IPS-11a (cell line): ENCODE results near the gene LRRC8A.
"Not testable (repeated sequence)": the region's sequence is repeated elsewhere in the genome, so short reads cannot be mapped to it uniquely, and the experiment has no call there.

Experiments used
- H3K4me3 ChIP-seq: one replicate; pipeline ENCODE4 v1.5.1; 2013; ENCODE audit warnings: low read depth, low read length, control low read depth

LRRC8A gene

GRCh38 chr9:128863647-128864046 lies 18.3 kb upstream of the LRRC8A start:
- no peak overlapping the region for H3K4me3 ChIP-seq

DNA sequence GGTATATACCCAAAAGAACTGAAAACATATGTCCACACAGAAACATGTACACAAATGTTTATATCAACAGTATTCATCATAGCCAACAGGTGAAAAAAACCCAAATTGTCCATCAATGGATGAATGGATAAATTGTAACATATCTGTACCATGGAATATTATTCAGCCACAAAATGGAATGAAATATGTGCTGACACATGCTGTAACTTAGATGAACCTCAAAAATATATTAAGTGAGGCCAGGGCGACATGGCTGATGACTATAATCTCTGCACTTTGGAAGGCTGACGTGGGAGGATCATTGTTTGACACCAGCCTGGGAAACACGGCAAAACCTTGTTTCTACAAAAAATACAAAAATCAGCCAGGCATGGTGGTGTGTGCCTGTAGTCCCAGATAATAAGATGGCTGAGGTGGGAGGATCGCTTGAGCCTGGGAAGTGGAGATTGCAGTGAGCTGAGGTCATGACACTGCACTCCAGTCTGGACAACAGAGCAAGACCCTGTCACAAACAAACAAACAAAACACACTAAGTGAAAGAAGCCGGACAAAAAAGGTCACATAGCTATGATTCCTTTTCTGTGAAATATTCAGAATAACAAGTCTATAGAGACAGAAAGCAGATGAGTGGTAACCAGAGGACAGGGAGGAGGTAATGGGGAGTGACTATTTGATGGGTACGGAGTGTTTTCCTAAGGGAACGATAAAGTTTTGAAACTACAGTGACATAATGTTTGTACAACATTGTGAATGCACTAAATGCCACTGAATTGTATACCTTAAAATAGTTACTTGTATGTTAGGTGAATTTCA lies 11.6 kb upstream of the LRRC8A start:
- no peak overlapping the region for H3K4me3 ChIP-seq

DNA sequence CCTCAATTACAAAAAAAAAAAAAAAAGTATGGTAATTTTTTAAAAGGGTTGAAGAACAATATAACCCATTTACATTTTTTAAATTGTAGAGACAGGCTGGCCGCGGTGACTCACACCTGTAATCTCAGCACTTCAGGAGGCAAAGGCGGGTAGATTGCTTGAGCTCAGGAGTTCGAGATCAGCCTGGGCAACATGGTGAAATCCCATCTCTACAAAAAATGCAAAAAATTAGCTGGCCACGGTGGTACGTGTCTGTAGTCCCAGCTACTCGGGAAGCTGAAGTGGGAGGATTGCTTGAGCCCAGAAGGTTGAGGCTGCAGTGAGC lies 11.0 kb upstream of the LRRC8A start:
- H3K4me3 ChIP-seq = not testable (repeated sequence)

GRCh38 chr9:128877852-128878251 lies 4.1 kb upstream of the LRRC8A start:
- no peak overlapping the region for H3K4me3 ChIP-seq

DNA sequence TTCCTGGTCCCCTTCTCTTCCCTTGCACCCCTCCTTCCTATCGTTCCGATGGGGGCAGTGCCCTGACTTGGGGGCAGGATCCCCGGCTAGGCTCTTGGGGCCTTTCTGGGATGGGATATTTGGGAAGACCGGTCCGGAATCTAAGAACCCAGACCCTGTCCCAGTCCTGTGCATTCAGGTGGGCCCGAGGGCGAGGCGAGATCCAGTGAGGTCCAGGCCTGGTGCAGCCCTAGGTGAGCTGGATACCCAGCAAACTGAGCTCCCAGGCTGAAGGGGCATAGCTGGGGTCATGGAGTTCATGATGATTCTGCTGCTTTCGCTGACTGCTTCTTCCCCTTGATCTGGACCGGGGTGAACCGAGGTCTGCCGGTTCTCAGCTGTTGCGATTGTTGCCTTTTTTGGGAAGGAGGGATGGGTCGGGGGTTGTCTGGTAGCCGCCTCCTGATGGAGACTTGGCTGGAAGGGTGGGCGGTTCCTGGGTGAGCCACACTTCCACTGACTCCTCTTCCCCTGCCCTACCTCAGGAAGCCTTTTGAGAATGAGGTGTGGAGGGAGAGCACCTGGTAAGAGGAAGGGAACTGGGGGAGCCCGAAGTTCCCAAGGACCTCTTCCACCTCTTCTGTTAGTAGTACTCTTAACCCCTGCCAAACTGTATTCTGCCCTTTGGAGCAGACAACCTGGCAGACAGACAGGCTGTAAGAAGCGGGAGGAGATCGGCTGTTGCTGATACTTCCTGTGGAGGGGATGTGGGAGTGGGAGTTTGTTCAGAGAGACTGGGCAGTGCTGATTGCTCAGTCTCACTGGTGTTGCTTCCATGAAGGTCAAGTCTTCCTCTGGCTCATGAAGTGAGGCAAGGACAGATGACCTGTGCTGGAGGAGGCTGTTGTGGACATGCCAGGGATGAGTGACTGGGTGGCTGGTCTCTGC lies 1.0 kb downstream of the LRRC8A start:
- peak overlapping the region; percentile 87 for H3K4me3 ChIP-seq

DNA sequence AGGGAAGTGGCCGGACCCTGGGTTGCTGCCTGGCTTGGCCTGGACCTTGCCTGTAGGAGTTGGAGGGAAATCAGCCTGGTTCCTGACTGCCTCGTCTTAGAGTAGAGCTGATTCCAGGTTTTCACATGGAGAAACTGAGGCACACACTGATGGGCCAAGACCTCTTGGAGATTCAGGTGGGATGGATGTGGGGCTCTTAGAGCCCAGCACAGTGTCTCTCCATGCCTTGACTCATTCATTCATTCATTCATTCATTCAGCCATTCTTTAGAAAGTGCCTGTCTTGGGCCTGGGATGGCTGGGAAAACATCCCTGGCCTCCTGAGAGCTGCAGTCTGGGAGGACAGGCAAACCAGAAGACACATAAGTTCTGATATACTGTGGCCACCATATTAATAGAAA lies 2.2 kb downstream of the LRRC8A start:
- no peak overlapping the region for H3K4me3 ChIP-seq

DNA sequence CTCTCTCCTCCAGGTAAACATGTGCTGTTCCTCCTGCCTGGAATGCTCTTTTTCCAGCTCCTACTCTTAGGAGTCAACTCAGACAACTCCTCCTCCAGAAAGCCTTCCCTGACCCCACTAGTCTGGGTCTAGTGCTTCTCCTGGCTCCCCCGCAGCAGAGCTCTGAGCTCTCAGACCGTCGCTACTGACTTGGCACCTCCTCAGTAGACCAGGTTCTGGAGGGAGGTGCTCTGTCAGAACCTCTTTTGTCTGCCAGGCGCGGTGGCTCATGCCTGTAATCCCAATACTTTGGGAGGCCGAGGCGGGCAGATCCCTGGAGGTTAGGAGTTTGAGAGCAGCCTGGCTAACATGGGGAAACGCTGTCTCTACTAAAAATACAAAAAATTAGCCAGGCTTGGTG lies 3.4 kb downstream of the LRRC8A start:
- no peak overlapping the region for H3K4me3 ChIP-seq

DNA sequence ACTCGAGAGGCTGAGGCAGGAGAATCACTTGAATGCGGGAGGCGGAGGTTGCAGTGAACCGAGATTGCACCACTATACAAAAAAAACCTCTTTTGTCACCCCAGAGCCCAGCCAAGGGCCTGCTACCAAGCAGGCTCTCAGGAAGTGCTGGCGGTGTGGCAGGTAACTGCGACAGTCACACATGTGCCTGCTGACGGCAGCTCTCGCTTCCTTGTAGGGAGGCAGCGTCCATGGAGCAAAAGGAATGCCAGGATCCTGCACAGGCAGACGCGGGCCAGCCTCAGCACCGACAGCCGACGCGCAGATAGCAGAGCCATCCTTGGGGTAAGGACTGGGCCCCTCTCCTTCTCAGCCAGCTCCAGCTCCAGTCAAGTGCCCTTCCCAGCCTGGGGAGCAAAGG lies 3.9 kb downstream of the LRRC8A start:
- H3K4me3 ChIP-seq = no peak overlapping the region

- no peak overlapping the region for H3K4me3 ChIP-seq
Observed at GRCh38 chr9:128886211-128886891, 4.4 kb downstream of the LRRC8A start.

GRCh38 chr9:128887049-128887448 lies 5.1 kb downstream of the LRRC8A start:
- no peak overlapping the region for H3K4me3 ChIP-seq

GRCh38 chr9:128887914-128888350 lies 6.0 kb downstream of the LRRC8A start:
- no peak overlapping the region for H3K4me3 ChIP-seq

GRCh38 chr9:128891321-128892220 lies 9.6 kb downstream of the LRRC8A start:
- no peak overlapping the region for H3K4me3 ChIP-seq

- H3K4me3 ChIP-seq = no peak overlapping the region
Observed at GRCh38 chr9:128892221-128892921, 10.4 kb downstream of the LRRC8A start.

- H3K4me3 ChIP-seq = no peak overlapping the region
Observed at GRCh38 chr9:128893354-128893753, 11.4 kb downstream of the LRRC8A start.

GRCh38 chr9:128894764-128895163 lies 12.8 kb downstream of the LRRC8A start:
- H3K4me3 ChIP-seq = no peak overlapping the region

DNA sequence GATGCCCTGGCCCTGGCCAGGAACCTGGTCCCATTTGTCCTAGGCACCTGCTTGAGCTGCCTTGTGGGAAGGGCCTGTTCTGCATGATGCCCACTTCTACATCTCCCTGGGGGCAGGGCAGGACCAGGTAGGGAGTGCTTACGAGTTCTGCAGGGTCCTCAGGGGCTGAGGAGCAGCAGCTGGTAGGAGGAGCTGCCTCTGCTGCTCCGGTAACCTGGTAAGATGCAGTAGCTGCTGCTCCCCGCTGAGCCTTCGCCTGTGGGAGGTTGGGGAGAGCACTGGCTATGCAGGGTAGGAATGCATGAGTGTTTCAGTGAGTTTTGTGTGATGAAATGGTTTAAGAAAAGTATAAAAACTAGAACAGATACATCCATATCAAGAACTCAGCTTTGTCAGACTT lies 13.6 kb downstream of the LRRC8A start:
- H3K4me3 ChIP-seq = no peak overlapping the region

DNA sequence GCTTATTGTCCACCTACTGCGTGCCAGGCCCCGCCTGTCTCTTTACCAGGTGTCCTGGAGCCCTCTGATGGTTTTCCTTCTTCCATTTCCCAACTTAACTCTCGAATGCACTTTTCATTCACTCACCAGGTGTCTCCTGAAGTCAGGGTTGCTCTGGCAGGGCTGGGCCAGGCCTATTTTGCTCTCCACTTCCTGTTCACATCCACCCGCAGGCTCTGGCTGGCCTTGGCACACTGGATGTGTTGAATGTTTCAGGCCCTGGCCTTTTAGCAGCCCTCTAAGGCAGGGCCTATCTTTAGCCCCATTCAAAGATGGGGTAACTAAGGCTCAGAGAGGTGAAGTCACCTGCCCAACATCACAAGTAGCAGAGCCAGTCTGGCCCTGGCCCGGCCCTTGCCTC lies 16.4 kb downstream of the LRRC8A start:
- H3K4me3 ChIP-seq = no peak overlapping the region

DNA sequence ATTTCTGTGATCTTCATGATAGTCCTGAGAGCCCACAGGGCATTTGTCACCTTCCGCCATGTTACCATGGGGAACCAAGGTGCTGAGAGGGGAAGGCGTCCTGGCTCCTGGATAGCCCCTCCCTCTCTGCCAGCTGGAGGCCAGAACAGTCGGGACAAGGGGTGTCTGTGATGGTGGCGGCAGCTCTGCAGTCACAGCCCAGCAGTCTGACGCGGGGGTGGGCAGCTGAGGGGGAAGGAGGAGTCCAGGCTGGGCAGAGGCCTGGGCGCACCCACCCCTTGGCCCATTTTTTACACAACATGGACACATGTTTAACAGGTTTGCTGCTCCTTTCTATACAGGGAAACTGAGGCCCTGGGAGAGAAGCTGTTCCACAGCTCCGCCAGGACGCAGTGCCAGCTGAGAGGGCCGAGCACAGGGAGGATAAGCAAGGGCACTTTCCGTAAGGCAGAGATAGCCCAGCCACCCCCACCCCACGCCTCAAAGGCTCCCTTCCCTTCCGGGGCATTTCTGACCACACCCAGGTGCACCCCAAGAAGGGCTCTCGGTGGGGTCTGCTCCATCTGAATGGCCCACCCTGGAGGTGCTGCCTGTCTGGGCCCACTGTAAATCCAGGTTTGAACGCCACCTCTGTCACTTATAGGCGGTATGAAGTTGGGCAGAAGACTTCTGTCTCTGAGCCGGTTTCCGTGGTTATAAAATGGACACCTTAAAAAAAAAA lies 17.1 kb downstream of the LRRC8A start:
- no peak overlapping the region for H3K4me3 ChIP-seq
